GM19099 (cell line): ENCODE measurements around the gene SLC22A17.

ENCODE experiments used
- POLR2A ChIP-seq: IDR thresholded peaks from 3 replicates; pipeline ENCODE4 v1.6.1; 2011; ENCODE audit warnings: low read depth; ENCODE audit not compliant: insufficient read length; ENCODE audit errors: extremely low read depth

SLC22A17 gene

DNA sequence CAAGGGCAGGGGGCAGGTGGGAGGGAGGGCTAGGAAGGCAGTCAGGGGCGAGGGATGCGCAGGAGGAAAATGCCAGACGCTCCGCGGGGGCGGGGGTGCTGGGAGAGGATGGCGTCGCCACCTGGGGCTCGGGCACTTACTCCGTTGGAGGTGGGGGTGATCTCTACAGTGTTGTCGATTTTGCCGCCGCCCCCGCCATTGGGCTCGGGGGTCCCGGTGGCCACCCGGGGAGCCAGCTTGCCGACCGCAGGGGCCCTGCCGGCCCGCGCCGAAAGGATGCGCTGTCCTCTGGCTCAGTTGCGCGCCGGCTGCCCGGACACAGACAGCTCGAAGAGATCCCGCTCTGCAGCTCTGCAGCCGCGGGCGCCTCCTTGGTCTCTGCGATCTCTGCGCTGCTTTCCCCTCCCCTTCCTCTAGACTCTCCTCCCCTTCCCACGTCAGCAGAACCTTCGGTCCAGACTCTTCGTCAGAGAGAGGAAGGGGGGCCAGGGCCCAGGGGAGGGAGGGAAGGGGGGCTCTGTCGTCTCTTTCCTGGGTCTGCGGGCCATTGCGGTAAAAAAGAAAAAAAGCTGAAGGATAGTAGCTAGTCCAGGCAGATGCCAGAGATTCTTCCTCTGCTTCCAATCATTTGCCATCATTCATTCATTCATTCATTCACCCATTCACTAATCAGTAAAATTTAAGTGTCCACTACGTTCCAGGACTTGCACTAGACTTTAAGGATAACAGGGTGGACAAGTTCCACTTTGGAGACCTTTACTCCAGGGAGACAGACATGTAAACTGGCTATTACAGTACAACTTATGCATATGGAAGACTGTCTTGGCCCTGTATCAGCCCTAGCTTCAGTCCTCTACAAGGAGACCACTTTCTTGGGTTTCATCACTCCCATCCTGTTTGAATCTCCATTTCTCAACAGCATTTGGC lies at the start of gene SLC22A17:
Gene SLC22A17, minus strand, starts transcription at position 382 of the 927 bp plus-strand sequence.
- TF ChIP-seq POLR2A: no peak

DNA sequence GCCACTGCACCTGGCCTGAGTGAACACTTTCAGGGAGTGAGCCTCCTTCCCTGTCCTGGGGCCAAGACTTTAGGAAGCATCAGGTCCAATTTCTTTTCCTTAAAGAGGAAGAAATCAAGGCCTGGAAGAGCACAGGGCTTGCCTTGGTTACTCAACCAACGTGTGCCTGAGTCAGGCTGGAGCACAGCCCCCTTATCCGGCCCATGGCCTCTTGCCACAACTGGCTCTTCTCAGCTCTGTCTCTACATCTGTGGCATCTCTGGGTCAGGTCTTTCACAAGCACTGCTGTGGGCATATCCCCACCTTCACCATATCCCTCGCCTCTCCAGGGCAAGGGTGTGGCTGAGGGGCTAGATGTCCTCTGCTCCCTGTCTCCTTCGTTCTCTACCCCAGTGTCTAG lies 48.6 kb upstream of the SLC22A17 start:
- no peak for TF ChIP-seq POLR2A

DNA sequence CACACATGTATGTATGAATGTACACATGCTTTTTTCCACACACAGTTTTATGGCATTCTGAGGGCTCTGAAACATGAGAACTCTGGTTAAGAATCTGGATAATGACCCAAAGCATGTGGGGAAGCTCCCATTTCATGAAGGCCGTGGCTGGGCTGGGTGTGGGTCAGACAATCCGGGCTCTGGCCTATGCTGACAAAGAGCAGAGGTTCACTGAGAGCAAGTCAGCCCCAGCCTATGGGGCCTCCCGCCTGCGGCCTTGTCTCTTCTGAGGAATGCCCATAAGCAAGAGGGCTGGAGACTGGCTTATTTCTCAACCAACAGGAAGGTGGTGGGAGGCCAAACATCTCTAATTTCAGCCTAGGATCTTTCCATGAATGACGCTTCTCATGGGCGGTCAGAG lies 46.9 kb upstream of the SLC22A17 start:
- no peak for TF ChIP-seq POLR2A

DNA sequence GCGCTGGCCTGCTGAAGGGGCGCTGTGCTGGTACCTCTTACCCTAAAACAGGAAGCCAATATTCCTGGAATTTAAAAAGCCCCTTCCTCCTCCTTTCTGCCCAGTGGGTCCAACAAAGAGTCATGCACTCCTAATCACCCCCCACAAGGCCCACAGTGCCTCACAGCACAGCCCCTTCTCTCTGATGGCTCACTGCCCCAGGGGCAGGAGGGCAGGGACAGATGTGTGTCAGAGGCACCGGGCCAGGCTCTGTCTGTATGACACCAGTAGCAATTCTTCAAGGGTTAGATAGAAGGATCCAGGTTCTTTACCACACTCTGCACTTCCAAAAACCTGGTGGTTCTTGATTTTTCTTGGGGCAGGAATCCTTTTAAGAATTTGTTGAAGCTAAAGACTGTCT lies 46.4 kb upstream of the SLC22A17 start:
- no peak for TF ChIP-seq POLR2A

DNA sequence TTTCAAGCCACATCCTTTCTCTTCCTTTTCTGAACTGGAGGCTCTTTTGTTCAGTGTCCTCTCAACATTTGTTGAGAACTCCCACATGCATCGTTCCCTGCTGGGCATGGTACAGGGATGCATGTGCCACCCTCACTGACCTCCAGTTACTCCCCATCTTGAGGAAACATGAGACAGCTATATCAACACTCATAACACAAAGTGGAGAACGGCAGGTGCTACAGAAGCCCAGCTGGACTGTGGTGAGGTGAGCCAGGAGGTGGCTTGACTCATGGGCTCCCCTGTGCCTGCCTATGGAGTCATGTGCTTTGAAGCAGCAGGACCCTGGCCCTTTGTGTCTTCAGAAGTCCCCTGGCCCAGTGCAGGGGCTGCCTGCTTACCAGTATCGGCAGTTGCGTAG lies 45.7 kb upstream of the SLC22A17 start:
- TF ChIP-seq POLR2A: no peak

DNA sequence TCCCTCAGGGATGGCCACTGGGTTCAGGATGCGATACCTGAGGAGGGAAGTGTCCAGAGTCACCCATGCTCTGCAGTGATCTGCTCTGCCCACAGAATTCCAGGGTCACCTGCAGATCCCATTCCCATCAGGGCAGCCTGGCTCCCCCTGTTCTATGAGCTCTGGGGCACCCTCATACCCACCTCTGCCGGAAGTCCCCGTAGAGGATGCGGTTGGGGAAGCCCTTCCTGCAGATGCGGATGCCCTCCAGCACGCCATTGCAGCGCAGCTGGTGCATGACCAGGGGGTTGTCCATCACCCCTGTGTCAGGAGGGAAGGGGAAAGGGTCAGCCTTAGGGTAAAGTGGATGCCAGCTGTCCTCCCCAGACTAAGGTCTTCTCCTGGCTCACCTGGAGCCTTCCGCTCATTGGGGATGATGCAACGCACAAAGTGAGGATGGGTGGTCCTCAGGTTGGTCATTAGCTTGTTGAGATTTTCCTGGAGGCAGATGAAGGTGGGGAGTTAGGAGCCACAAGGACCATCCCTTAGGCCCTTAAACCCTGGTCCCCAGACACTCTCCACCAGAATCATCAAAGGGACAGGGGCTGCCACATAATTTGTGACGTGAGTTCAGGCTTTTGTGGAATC lies 44.2 kb upstream of the SLC22A17 start:
- no peak for TF ChIP-seq POLR2A

DNA sequence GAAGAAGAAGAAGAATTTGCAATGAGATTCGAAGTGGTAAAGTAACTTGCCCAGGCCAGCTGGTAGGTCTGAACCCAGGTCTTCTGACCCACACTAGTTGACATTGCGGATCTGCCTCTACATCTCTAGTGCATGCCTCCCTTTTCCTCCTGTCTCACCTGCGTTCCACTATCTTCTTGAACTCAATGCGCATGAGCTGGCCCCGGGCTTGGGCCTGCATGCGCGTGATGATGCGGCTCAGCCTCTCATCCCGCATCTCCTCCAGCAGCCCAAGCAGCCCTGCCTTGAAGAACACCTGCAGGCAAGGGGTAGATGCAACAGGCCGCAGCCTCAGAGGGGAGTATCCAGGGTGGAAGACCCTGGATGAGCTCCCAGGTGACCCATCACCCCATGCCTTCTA lies 43.4 kb upstream of the SLC22A17 start:
- no peak for TF ChIP-seq POLR2A

DNA sequence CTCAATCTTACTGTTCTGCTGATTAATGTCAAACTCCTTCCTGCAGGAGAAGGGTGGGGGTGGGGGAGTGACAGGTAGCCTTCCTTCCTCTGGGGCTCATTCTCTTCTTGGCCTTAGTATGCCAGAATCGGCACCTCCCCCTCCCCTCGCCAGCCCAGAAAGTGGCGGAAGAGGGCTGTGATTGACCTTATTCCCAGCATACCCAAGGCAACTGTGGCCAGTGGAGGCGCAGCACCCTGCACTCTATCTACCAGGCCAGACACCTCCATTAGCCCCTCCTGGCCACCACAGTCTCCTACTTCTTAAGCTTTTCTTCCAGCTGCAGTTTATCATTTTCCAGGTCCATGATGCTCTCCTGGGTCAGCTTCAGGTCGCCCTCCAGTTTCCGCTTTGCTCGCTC lies 39.9 kb upstream of the SLC22A17 start:
- no peak for TF ChIP-seq POLR2A

DNA sequence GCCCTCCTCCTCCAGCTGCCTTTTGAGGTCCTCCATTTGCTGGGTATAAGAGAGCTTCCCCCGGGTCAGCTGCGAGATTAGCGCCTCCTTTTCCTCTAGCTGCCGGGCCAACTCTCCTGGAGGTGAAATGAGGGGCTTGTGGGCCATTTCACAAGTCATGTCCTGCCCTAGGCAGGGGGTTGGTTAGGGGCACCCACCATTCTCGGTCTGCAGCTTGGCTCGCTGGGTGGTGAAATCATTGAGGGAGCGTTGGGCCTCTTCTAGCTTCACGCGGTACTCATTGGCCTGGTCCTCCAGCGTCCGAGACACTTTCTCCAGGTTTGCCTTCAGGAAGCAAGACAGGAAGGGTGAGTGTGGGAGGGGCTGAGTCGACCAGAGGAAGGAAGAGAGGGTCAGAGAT lies 36.7 kb upstream of the SLC22A17 start:
- no peak for TF ChIP-seq POLR2A

DNA sequence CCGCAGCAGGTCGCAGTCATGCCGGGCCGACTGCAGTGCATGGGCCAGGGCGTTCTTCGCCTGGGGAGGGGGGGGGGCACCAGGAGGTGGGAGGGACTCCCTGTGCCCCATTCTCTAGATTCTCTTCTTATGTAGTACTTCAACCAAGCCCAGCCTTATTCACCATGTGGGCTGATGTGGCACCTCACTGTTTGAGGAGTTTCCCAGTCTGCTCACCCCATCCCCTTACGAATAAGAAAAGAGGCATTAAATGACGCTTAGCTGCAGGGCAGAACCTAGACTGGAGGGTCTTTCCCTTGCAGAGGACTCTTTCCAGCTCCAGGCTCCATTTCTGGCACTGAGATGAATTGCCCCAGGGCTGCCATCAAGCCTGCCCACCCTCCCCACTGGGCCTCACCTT lies 36.3 kb upstream of the SLC22A17 start:
- TF ChIP-seq POLR2A: no peak

DNA sequence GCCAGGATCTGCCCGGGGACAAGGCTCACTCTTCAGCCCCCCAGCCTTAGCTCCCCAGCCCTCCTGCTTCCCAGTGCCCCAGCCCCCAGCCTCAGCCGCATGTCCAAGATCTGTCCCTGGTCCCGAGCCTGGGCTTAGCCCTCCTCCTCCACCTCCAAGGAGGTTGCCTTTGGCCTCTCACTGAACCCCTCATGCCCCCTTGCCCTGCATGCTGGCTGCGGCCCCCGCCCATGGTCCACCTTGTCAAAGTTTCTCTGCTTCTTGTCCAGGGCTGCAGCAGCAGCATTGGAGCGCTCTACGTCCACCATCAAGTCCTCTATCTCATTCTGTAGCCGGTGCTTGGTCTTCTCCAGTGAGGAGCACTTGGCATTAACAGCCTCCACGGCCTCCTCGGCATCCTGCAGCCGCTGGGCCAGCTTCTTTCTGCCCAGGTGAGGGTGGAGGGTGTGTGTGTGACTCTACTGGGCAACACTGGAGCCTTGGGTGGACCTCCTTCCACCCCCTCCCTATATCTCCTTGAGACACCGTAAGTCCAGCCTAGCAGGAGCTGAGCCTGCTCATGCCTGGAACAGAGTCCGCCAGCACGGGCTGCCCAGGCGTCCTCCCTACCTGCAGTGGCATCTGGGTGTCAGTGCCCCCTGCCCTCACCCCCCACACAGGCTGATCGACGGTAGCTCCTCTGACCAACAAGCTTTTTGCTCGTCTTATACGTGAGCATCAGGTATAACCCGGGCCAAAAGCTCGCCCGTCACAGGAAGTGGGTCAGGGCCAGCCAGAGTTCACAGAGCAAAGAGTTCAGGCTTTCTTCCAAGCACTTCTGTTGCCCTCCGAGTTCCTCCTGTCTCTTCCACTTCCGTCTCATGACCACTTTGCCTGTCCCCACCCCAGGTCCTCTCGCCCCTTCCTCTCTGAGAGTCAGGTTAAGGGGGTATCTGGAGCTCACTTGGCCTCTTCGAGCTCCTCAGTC lies 35.5 kb upstream of the SLC22A17 start:
- TF ChIP-seq POLR2A: no peak

DNA sequence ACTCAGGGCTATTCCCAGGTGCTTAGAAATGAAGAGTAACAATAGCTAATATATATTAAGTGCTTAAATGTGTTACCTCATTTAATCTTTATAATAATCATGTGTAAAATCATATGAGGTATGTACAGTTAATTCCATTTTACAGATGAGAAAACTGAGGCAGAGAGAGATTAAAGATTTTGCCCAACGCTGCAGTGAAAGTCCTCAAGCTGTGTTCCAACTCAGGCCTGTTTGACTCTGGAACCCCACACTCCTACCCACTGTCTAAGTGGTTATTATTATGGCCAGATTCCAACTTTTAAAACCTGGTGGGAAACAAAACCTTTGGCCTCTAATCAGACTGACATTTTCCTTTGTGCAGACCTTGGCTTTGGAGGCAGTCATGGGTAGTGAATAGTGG lies 34.3 kb upstream of the SLC22A17 start:
- no peak for TF ChIP-seq POLR2A

DNA sequence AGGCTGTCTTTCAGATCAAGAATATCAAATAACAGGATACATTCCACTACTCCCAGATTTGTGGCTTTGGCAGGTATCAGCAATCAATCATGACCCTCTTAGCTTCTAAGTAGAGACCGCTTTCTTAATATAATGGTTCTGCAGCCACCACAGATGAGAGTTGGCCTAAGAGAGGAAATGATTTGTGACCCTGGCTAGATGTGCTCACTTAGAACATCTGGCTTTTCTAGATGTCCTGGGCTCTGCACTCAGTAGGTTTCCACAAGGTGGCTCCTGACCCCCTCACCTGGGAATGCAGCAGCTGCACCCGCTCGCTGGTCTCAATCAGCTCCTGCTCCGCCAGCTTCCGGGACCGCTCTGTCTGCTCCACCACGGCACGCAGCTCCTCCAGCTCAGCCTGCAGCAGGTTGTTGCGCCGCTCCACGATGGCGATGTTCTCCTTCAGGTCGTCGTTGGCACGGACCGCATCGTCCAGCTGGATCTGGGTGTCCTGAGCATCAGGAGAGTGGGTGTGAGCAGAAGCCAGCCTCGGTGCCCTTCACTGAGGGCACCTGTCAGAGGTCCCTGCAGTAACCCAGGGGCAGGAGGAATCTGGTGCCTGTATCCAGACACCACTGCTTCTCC lies 33.1 kb upstream of the SLC22A17 start:
- TF ChIP-seq POLR2A: no peak

DNA sequence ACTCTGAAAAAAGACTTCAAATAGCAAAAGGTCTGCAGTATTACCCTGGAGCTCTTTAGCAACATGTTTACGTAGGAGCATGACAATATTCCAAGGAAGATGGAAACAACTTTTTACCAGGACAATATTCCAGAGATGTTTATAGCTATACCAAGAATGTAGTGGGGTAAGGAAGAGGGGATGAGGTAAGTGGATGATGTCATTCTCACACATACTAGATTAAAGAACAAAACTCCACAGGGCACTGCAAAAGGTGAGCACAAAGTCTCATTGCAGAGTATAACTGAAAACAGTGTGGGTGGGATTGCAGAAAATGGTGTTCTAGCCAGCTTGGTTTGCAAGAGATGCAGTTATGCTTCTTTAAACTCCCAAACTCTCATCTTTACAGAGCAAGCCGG lies 32.6 kb upstream of the SLC22A17 start:
- TF ChIP-seq POLR2A: no peak
